Sigmoid colon (tissue), 4 donors: ENCODE results near the gene SLC13A3.

Experiments
- POLR2A ChIP-seq, 2 donors: fragments of 450-650 bp; IDR thresholded peaks; one replicate each; pipeline ENCODE4 v1.6.1; 2016; ENCODE audit warnings: antibody characterized with exemption in 2 of 2, mild to moderate bottlenecking in 2 of 2, moderate library complexity in 2 of 2
- POLR2AphosphoS5 ChIP-seq, 4 donors: sonication (generic); formaldehyde crosslinking; IDR thresholded peaks; one replicate each; pipeline ENCODE4 v1.6.1; 2017; ENCODE audit warnings: antibody characterized with exemption in 4 of 4
- TF ChIP-seq, protein P1 (sequence below), 4 experiments: fragments of 450-650 bp in 3 of 4; fragments of 200-600 bp in 1 of 4; IDR thresholded peaks; one replicate each; pipeline ENCODE4 v1.5.1; 2016 to 2019; ENCODE audit warnings: antibody characterized with exemption in 4 of 4, mild to moderate bottlenecking in 3 of 4, moderate library complexity in 2 of 4

DNA sequence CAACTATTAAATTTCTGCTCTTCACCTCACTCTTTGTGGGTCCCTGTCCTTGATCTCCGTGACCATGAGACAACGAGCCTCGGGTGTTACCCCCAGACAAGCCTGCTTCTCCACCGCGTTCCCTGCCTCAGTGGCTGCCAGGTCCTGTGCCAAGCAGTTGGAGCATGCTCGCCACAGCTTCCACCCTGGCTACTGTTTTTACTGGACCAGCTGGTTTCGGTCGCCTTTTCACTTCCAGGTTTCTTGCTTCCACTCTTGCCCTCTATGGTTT lies 32.3 kb upstream of the SLC13A3 start:
- TF ChIP-seq, protein P1, sequence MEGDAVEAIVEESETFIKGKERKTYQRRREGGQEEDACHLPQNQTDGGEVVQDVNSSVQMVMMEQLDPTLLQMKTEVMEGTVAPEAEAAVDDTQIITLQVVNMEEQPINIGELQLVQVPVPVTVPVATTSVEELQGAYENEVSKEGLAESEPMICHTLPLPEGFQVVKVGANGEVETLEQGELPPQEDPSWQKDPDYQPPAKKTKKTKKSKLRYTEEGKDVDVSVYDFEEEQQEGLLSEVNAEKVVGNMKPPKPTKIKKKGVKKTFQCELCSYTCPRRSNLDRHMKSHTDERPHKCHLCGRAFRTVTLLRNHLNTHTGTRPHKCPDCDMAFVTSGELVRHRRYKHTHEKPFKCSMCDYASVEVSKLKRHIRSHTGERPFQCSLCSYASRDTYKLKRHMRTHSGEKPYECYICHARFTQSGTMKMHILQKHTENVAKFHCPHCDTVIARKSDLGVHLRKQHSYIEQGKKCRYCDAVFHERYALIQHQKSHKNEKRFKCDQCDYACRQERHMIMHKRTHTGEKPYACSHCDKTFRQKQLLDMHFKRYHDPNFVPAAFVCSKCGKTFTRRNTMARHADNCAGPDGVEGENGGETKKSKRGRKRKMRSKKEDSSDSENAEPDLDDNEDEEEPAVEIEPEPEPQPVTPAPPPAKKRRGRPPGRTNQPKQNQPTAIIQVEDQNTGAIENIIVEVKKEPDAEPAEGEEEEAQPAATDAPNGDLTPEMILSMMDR (IDR thresholded peaks at IDR 0.05) = no peak
- TF ChIP-seq POLR2AphosphoS5 (IDR thresholded peaks at IDR 0.05) (no peak), POLR2A (IDR thresholded peaks at IDR 0.05) (no peak)
